B cell (primary cell): Measurements from ENCODE around the gene GFOD1. TPM values are rescaled to one million over a fixed set of nuclear protein-coding genes. Genes with fewer than 3 reads are reported as not detected.

Experiments
- ATAC-seq: fragments of 200-7000 bp; cut with Tn5 transposase; one replicate; pipeline ENCODE4 v1.10.0; 2021; ENCODE audit warnings: low read depth, mild to moderate bottlenecking, moderate number of reproducible peaks, moderate library complexity
- CTCF ChIA-PET: fragments of 350-600 bp; sonication (Branson Sonifier 250); formaldehyde crosslinking; loops from one replicate; lab custom pipeline; 2021; ENCODE audit warnings: antibody characterized with exemption, inconsistent platforms; lab: Charles Lee
- POLR2A ChIA-PET: fragments of 350-600 bp; sonication (Branson Sonifier 250); formaldehyde crosslinking; loops from one replicate; lab custom pipeline; 2021; ENCODE audit warnings: antibody characterized with exemption; lab: Charles Lee
- DNase-seq: peaks from one replicate; pipeline ENCODE4 v3.0.0; 2013
- H2AFZ ChIP-seq: 2 replicates; pipeline ENCODE4 v1.6.1; 2012; ENCODE audit warnings: mild to moderate bottlenecking, low read depth, low read length; ENCODE audit not compliant: insufficient read depth, poor library complexity, severe bottlenecking
- H3K27ac ChIP-seq, 2 donors: 1 replicate in 1 of 2; 2 replicates in 1 of 2; pipeline ENCODE4 v1.5.1; 2012 to 2013; ENCODE audit warnings: low read length in 2 of 2, mild to moderate bottlenecking in 2 of 2, moderate library complexity in 1 of 2
- H3K27me3 ChIP-seq, 4 experiments: fragments of 200-600 bp in 1 of 4; sonication (generic) in 1 of 4; replicated peaks in 1 of 4; 1 replicate in 2 of 4; 2 replicates in 2 of 4; pipeline versions ENCODE4 v1.6.1 to v1.7.0; 2013 to 2016; ENCODE audit warnings: low read length in 3 of 4, mild to moderate bottlenecking in 2 of 4, mixed read lengths in 1 of 4, moderate library complexity in 1 of 4; ENCODE audit not compliant: insufficient read depth in 4 of 4, control insufficient read depth in 3 of 4; ENCODE audit errors: control extremely low read depth in 1 of 4
- H3K36me3 ChIP-seq, 2 experiments: replicated peaks in 1 of 2; 1 replicate in 1 of 2; 2 replicates in 1 of 2; pipeline versions ENCODE4 v1.6.1 to v1.7.1; 2013; ENCODE audit warnings: low read length in 1 of 2; ENCODE audit not compliant: insufficient read depth in 2 of 2, control insufficient read depth in 1 of 2; ENCODE audit errors: control extremely low read depth in 1 of 2, extremely low read depth in 1 of 2
- H3K4me1 ChIP-seq, 2 donors: fragments of 200-600 bp in 1 of 2; sonication (generic) in 1 of 2; 1 replicate in 1 of 2; 2 replicates in 1 of 2; pipeline versions ENCODE4 v1.5.1 to v1.6.1; 2013 to 2017; ENCODE audit warnings: low read length in 2 of 2; ENCODE audit not compliant: control insufficient read depth in 2 of 2, insufficient read depth in 2 of 2
- H3K4me2 ChIP-seq: replicated peaks from 2 replicates; pipeline ENCODE3; 2012; ENCODE audit warnings: mild to moderate bottlenecking, low read depth, low read length; ENCODE audit not compliant: poor library complexity, severe bottlenecking
- H3K4me3 ChIP-seq, 5 experiments: fragments of 200-600 bp in 1 of 5; sonication (generic) in 1 of 5; 1 replicate in 3 of 5; 2 replicates in 2 of 5; pipeline versions ENCODE4 v1.5.1 to v1.7.0; 2011 to 2016; ENCODE audit warnings: low read length in 4 of 5, mild to moderate bottlenecking in 4 of 5, low read depth in 2 of 5, control low read depth in 1 of 5, moderate library complexity in 1 of 5; ENCODE audit not compliant: insufficient read depth in 1 of 5; ENCODE audit errors: control extremely low read depth in 1 of 5, extremely low read depth in 1 of 5
- H3K79me2 ChIP-seq: fragments of 200-600 bp; sonication (generic); one replicate; pipeline ENCODE4 v1.6.0; 2016; ENCODE audit warnings: low read length; ENCODE audit not compliant: control insufficient read depth, insufficient read depth
- H3K9ac ChIP-seq: fragments of 200-600 bp; sonication (generic); 2 replicates; pipeline ENCODE4 v1.6.1; 2017; ENCODE audit warnings: mild to moderate bottlenecking, low read length, moderate library complexity
- H3K9me3 ChIP-seq, 3 donors: one replicate each; pipeline versions ENCODE4 v1.6.1 to v1.7.1; 2013; ENCODE audit warnings: low read length in 2 of 3; ENCODE audit not compliant: control insufficient read depth in 2 of 3, insufficient read depth in 1 of 3; ENCODE audit errors: control extremely low read depth in 1 of 3
- H4K20me1 ChIP-seq: 2 replicates; pipeline ENCODE4 v1.6.0; 2012; ENCODE audit warnings: mild to moderate bottlenecking, low read length; ENCODE audit not compliant: insufficient read depth, control insufficient read depth, poor library complexity, severe bottlenecking
- H3K27ac Mint-ChIP-seq: one replicate; pipeline ENCODE4 v1.8.0; 2021; ENCODE audit warnings: mixed read lengths
- H3K27me3 Mint-ChIP-seq: one replicate; pipeline ENCODE4 v1.8.0; 2021; ENCODE audit warnings: mixed read lengths
- H3K4me1 Mint-ChIP-seq: one replicate; pipeline ENCODE4 v1.8.0; 2021; ENCODE audit warnings: mixed read lengths
- H3K4me3 Mint-ChIP-seq: one replicate; pipeline ENCODE4 v1.8.0; 2021; ENCODE audit warnings: mixed read lengths
- H3K9me3 Mint-ChIP-seq: one replicate; pipeline ENCODE4 v1.8.0; 2022; ENCODE audit warnings: mixed read lengths; ENCODE audit not compliant: insufficient read depth
- CTCF ChIP-seq: fragments of 200-600 bp; IDR thresholded peaks from one replicate; pipeline ENCODE4 v1.8.0; 2022; ENCODE audit warnings: antibody characterized with exemption, mild to moderate bottlenecking
- EZH2 ChIP-seq: IDR thresholded peaks from 2 replicates; pipeline ENCODE4 v1.6.1; 2012; ENCODE audit warnings: borderline replicate concordance, low read depth, mild to moderate bottlenecking, moderate library complexity, low read length; ENCODE audit not compliant: insufficient read depth, poor library complexity, severe bottlenecking
- WGBS: methylation state at CpG from one replicate; pipeline ENCODE4 v1.1.5; 2013; ENCODE audit warnings: missing lambda C conversion rate; ENCODE audit not compliant: insufficient coverage; 5-methylcytosine and 5-hydroxymethylcytosine counted together
- intact Hi-C: fragments of 100-400 bp; cut with micrococcal nuclease; formaldehyde crosslinking; loops from one replicate; pipeline ENCODE4 v1.10.0; 2022
- polyA plus RNA-seq: library from polyadenylated mRNA; depleted of rRNA; stranded (reverse); fragments of >200 nt; gene quantifications from 2 replicates; pipeline ENCODE4 v1.2.3, GENCODE V29; 2012
- total RNA-seq, 2 donors: library from RNA; stranded (reverse); fragments of 120-200 nt in 1 of 2; gene quantifications; 1 replicate in 1 of 2; 2 replicates in 1 of 2; pipeline versions ENCODE4 v1.2.3 to v1.2.4, GENCODE V29; 2013 to 2022

GFOD1 gene
- total and polyA plus RNA-seq, 2 donors (not counting 1 experiment from before 2014, with no cell fraction given) = 8.3 to 42.4 TPM

- Histone ChIP-seq H3K4me3 (no peak overlapping the region), H3K9ac (no peak overlapping the region), H3K79me2 (peaks cover 21% of the 10 kb centered on the region), H3K27ac (no peak overlapping the region), H3K9me3 (peaks cover 0 to 3% (median 0%) of the 10 kb centered on the region in 3 donors), H2AFZ (no peak overlapping the region), H4K20me1 (no peaks in the 10 kb centered on the region), H3K27me3 (no peaks in the 10 kb centered on the region), H3K4me1 (peaks cover 46 to 56% of the 10 kb centered on the region in 2 donors), H3K36me3 (peaks cover 0 to 5% of the 10 kb centered on the region in 2 experiments), H3K4me2 (no peak overlapping the region)
- Mint-ChIP-seq H3K27ac (no peak overlapping the region), H3K4me3 (no peak overlapping the region), H3K9me3 (no peaks in the 10 kb centered on the region), H3K27me3 (no peaks in the 10 kb centered on the region), H3K4me1 (peaks cover 60% of the 10 kb centered on the region)
- TF ChIP-seq CTCF (no peak), EZH2 (no peak)
- DNase-seq = no peak
- no peak for ATAC-seq
- ChIA-PET POLR2A (interaction anchor here (0.7 kb wide), 1 partner anchor 188 kb away, joined by 5 read pairs; no protein-coding TSS in a partner anchor), CTCF (interaction anchor here (0.9 kb wide), 1 partner anchor 16 kb away, joined by 3 read pairs; no protein-coding TSS in a partner anchor)
- WGBS = 94% methylated on average over 3 of the region's 5 CpGs
- intact Hi-C loops = no loop called here
Measured at GRCh38 chr6:13362412-13362811, 125.0 kb downstream of the GFOD1 start.

- H3K9me3 Mint-ChIP-seq = no peaks in the 10 kb centered on the region
- 81% methylated on average over 4 of the region's 6 CpGs for WGBS
- Histone ChIP-seq H3K4me2 (peak overlapping the region; percentile 18), H3K27ac (no peak overlapping the region), H3K79me2 (peaks cover 20% of the 10 kb centered on the region), H3K9ac (no peak overlapping the region), H2AFZ (peak overlapping the region; percentile 32), H3K36me3 (peaks cover 0 to 5% of the 10 kb centered on the region in 2 experiments), H3K4me3 (no peak overlapping the region), H3K4me1 (peaks cover 59 to 71% of the 10 kb centered on the region in 2 donors), H3K27me3 (no peaks in the 10 kb centered on the region), H3K9me3 (peaks cover 0 to 3% (median 0%) of the 10 kb centered on the region in 3 donors), H4K20me1 (no peaks in the 10 kb centered on the region)
- H3K4me1 Mint-ChIP-seq = peaks cover 72% of the 10 kb centered on the region
- intact Hi-C loops = no loop called here
- H3K27me3 Mint-ChIP-seq = no peaks in the 10 kb centered on the region
- H3K27ac Mint-ChIP-seq = no peak overlapping the region
- no peak for TF ChIP-seq CTCF
- no peak for TF ChIP-seq EZH2
- H3K4me3 Mint-ChIP-seq = peak overlapping the region; percentile 5
- ChIA-PET POLR2A (no interaction called here), CTCF (no interaction called here)
- ATAC-seq (no peak), DNase-seq (no peak)
Measured at GRCh38 chr6:13360671-13361540, 126.5 kb downstream of the GFOD1 start.
